Measurements from ENCODE around the gene LRRC7.

DNA sequence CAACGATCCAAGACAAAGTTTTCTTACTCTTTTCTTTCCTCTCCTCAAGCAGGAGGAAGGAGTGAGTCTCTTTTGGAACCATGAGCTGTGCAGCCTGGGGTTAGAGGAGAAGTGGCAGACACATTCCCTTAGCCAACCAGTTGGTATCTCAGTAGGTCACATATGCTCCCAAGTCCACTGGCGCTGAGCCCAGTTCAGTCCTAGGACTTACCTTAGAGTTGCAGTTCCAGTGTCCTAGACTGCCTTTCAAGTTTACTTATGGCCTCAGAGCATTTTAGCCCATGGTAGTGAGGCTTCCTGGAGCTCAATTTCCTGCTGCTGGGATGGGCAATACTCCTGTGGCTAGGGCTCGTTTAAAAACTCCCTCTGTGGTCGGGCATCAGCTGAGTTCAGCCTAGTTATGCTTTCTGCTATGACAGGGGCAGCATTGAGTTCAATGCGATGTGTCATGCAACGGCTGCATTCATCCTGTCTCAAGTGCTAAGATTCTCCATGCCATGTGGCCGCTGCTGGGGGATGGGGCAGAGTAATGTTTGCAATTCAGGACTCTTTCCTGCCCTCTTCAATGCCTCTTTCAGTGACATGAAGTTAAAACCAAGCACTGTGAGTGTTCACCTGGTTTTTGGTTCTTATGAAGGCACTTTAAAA is 103.8 kb downstream of the LRRC7 start:
- TF ChIP-seq, protein P1, sequence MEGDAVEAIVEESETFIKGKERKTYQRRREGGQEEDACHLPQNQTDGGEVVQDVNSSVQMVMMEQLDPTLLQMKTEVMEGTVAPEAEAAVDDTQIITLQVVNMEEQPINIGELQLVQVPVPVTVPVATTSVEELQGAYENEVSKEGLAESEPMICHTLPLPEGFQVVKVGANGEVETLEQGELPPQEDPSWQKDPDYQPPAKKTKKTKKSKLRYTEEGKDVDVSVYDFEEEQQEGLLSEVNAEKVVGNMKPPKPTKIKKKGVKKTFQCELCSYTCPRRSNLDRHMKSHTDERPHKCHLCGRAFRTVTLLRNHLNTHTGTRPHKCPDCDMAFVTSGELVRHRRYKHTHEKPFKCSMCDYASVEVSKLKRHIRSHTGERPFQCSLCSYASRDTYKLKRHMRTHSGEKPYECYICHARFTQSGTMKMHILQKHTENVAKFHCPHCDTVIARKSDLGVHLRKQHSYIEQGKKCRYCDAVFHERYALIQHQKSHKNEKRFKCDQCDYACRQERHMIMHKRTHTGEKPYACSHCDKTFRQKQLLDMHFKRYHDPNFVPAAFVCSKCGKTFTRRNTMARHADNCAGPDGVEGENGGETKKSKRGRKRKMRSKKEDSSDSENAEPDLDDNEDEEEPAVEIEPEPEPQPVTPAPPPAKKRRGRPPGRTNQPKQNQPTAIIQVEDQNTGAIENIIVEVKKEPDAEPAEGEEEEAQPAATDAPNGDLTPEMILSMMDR (IDR thresholded peaks at IDR 0.05), result no peak
- TF ChIP-seq POLR2A (IDR thresholded peaks at IDR 0.05) (no peak), POLR2AphosphoS5 (IDR thresholded peaks at IDR 0.05) (no peak)

Measured in breast epithelium (tissue), 3 donors.